IPS-18a (cell line): ENCODE data around the gene SOS1.
"Not testable (repeated sequence)": the region's sequence is repeated elsewhere in the genome, so short reads cannot be mapped to it uniquely, and the experiment has no call there.

Source experiments
- H3K27ac ChIP-seq: one replicate; pipeline ENCODE4 v1.5.1; 2013; ENCODE audit warnings: low read length
- H3K27me3 ChIP-seq: one replicate; pipeline ENCODE4 v1.6.1; 2013; ENCODE audit warnings: mild to moderate bottlenecking, low read length; ENCODE audit not compliant: control insufficient read depth, insufficient read depth
- H3K36me3 ChIP-seq: one replicate; pipeline ENCODE4 v1.6.1; 2013; ENCODE audit warnings: low read depth, low read length; ENCODE audit not compliant: control insufficient read depth
- H3K4me1 ChIP-seq: one replicate; pipeline ENCODE4 v1.6.1; 2013; ENCODE audit warnings: low read depth, low read length; ENCODE audit not compliant: control insufficient read depth
- H3K4me3 ChIP-seq: one replicate; pipeline ENCODE4 v1.5.1; 2013; ENCODE audit warnings: low read length
- H3K9ac ChIP-seq: one replicate; pipeline ENCODE4 v1.6.1; 2013; ENCODE audit warnings: mild to moderate bottlenecking, low read length, moderate library complexity
- H3K9me3 ChIP-seq: one replicate; pipeline ENCODE4 v1.6.1; 2013; ENCODE audit warnings: low read depth, low read length; ENCODE audit not compliant: control insufficient read depth

SOS1 gene

DNA sequence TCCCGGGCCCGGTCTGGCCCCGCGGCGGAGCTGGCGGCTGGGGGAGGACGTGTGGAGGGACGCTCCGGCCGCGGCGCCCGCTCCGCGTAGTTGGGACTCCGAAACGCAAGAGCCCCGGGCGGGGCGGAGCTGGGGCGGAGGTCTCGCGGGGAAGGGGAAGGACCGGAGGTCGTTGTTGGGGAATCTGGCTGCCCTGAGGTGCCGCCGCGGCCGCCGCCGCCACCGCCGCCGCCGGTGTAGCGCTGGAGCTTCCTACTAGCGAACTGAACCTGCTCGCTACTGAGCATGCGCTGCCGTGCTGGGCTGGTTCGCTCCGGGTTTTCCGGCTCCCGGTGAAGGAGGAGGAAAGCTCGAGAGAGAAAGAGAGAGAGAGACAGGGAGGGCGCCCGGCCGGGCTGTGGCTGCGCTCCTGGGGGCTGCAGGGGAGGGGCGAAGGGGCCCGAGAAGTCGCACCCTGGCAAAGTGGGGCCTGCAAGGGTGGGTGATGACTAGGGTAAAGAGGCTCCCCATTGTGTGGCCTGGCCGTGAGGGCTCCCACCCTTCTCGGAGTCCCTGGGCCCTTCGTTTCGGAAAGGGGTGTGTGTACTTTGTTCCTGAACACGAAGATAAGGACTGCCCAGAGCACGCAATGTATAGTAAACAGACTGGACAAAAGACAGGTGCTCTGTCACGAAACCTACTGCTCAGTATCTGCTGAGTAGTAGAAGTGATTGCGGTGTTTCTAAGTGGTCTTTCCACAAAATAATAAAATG lies at the start of gene SOS1:
Gene SOS1 (minus strand): TSS at position 281 of the 752 bp plus-strand sequence. CDS start 629 bp downstream, outside the sequence.
- H3K9ac ChIP-seq: peak within 1 kb of the TSS; percentile 71
- no peaks in the 10 kb centered on the region for H3K9me3 ChIP-seq
- peaks cover 30% of the 10 kb centered on the region for H3K4me1 ChIP-seq
- H3K36me3 ChIP-seq: no peaks in the 10 kb centered on the region
- peak within 1 kb of the TSS; percentile 86 for H3K4me3 ChIP-seq
- H3K27ac ChIP-seq: peak within 1 kb of the TSS; percentile 65
- no peaks in the 10 kb centered on the region for H3K27me3 ChIP-seq

DNA sequence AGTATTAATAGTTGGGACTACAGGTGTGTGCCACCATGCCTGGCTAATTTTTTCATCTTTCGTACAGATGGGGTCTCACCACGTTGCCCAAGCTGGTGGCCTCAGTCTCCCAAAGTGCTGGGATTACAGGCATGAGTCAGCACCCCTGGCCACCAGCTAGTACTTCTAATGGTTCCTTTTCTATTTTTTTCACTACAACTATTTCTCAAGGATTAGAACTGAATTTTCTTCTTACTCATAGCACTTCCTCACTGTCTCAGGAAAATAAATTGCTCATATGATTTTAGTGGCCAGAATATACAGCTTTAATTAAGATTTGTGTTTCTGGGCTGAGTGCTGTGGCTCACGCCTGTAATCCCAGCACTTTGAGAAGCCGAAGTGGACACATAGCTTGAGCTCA lies 43.2 kb upstream of the SOS1 start:
- no peak overlapping the region for H3K27ac ChIP-seq
- H3K9ac ChIP-seq: no peak overlapping the region
- no peaks in the 10 kb centered on the region for H3K36me3 ChIP-seq
- no peaks in the 10 kb centered on the region for H3K27me3 ChIP-seq
- H3K4me1 ChIP-seq: no peaks in the 10 kb centered on the region
- no peak overlapping the region for H3K4me3 ChIP-seq
- H3K9me3 ChIP-seq: no peaks in the 10 kb centered on the region

DNA sequence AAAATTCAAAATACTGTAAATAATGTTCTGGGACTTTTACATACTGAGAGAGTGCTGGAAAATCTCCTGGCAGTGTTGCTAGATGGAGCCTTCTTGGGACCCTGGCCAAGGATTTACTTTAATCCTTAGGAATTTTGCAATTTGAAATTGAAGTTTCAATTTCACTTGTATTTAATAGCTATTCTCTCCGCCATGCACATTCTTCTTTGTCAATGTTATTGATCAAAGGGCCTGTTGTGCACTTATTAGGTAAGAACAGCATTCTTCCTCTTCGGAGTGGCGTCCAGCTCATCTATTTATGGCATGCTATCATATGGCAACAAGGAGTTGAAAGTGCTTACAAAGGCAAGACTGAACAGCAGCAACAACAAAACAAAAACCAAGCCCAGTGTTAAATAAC lies 40.1 kb upstream of the SOS1 start:
- H3K9me3 ChIP-seq: no peaks in the 10 kb centered on the region
- no peak overlapping the region for H3K27ac ChIP-seq
- H3K4me1 ChIP-seq: no peaks in the 10 kb centered on the region
- H3K4me3 ChIP-seq: no peak overlapping the region
- H3K27me3 ChIP-seq: no peaks in the 10 kb centered on the region
- H3K36me3 ChIP-seq: no peaks in the 10 kb centered on the region
- H3K9ac ChIP-seq: no peak overlapping the region

DNA sequence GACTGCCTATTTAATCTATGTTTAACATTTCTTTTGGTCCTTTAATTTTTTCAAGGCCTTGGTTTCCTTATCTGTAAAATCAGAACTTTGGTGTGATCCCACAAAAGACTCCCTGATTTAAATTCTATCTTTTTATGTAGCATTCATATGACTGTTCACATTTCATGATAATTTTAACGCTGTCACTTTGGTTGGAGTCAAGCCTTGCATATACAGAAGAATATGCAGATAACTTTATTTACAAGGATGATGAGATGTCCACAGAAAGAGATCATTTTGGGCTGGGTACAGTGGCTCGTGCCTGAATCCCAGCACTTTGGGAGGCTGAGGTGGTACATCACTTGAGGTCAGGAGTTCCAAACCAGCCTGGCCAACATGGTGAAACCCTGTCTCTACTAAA lies 38.4 kb upstream of the SOS1 start:
- no peak overlapping the region for H3K9ac ChIP-seq
- H3K4me1 ChIP-seq: peaks cover 4% of the 10 kb centered on the region
- H3K27ac ChIP-seq: no peak overlapping the region
- no peaks in the 10 kb centered on the region for H3K36me3 ChIP-seq
- no peaks in the 10 kb centered on the region for H3K27me3 ChIP-seq
- no peaks in the 10 kb centered on the region for H3K9me3 ChIP-seq
- H3K4me3 ChIP-seq: no peak overlapping the region

DNA sequence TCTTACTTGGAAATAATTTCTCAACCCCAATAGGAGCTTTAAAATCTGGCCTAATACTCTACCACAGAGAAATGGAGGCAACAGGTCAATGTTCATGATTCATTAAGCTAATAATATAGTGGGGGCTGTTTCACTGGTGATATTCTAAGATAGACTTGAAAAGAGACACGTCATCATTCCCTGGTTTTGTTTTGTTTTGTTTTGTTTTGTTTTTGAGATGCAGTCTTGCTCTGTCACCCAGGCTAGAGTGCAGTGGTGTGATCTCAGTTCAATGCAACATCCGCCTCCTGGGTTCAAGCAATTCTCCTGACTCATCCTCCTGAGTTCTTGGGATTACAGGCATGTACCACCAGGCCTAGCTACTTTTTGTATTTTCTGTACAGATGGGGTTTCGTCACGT lies 37.5 kb upstream of the SOS1 start:
- Histone ChIP-seq H3K4me3 (no peak overlapping the region), H3K27ac (no peak overlapping the region), H3K27me3 (no peaks in the 10 kb centered on the region)

DNA sequence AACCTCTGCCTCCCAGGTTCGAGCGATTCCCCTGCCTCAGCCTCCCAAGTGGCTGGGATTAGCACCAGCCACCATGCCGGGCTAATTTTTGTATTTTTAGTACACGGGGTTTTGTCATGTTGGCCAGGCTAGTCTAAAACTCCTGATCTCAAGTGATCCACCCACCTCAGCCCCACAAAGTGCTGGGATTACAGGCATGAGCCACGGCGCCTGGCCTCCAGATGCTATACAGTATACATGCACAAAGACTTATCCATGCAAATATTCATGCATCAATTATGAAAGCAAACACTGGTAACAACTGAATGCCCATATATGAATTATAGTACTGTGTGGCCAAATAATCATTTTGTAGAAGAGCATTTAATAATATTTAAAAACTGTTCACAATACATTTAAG lies 36.0 kb upstream of the SOS1 start:
- Histone ChIP-seq H3K36me3 (no peaks in the 10 kb centered on the region), H3K4me1 (peaks cover 4% of the 10 kb centered on the region), H3K9ac (no peak overlapping the region), H3K9me3 (no peaks in the 10 kb centered on the region), H3K27me3 (no peaks in the 10 kb centered on the region), H3K27ac (no peak overlapping the region), H3K4me3 (no peak overlapping the region)

More for the DNA sequence above, 37.5 kb upstream of the SOS1 start:
- Histone ChIP-seq H3K9ac (no peak overlapping the region), H3K4me1 (peaks cover 4% of the 10 kb centered on the region), H3K9me3 (no peaks in the 10 kb centered on the region), H3K36me3 (no peaks in the 10 kb centered on the region)

DNA sequence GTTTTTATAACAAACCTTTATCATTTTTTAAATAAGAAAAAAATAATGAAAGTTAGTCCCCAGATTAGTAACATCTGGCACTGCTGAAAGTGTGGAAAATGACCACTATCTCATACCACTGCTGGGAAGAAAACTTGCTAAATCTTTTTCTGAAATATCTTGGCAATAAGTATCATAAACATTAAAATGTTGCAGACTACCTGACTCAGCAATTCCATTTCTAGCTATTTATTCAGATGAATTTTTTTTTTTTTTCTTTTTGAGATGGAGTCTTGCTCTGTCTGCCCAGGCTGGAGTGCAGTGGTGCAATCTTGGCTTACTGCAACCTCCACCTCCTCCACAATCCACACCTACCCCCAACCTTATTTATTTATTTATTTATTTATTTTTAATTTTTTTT lies 35.3 kb upstream of the SOS1 start:
- Histone ChIP-seq H3K27ac (no peak overlapping the region), H3K4me3 (no peak overlapping the region), H3K9ac (no peak overlapping the region), H3K4me1 (peaks cover 4% of the 10 kb centered on the region), H3K27me3 (no peaks in the 10 kb centered on the region), H3K9me3 (no peaks in the 10 kb centered on the region), H3K36me3 (no peaks in the 10 kb centered on the region)

DNA sequence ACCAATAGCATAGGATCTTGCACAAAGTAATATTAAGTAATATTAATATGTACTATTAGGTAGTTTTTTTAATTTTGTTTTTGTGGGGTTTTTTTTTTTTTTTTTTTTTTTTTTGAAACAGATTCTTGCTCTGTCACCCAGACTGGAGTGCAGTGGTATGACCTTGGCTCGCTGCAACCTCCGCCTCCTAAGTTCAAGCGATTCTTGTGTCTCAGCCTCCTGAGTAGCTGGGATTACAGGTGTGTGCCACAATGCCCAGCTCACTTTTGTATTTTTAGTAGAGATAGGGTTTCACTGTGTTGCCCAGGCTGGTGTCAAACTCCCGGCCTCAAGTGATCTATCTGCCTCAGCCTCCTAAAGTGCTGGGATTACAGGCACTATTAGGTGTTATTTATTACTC lies 34.7 kb upstream of the SOS1 start:
- not testable (repeated sequence) for H3K4me1 ChIP-seq, H3K9ac ChIP-seq, H3K36me3 ChIP-seq, H3K27me3 ChIP-seq, H3K27ac ChIP-seq, H3K4me3 ChIP-seq, H3K9me3 ChIP-seq

DNA sequence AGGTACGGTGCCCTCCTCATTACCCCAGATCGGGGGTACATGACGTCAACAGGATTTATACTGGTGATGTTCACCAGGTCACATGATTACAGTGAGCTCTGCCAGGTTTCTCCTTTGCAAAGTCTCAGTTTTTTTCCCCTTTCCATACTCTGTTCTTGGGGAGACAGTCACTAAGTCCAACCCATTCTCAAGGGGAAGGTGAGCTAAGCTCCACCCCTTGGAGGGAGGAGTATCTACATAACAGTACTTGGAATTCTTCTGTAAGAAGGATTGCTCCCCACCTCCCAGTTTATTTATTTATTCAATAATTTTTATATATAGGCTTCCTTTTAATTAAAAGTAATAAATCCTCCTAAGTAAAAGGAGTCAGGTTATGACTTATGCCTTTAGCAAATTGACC lies 34.1 kb upstream of the SOS1 start:
- H3K4me1 ChIP-seq: peaks cover 4% of the 10 kb centered on the region
- no peak overlapping the region for H3K27ac ChIP-seq
- no peak overlapping the region for H3K9ac ChIP-seq
- H3K36me3 ChIP-seq: no peaks in the 10 kb centered on the region
- H3K27me3 ChIP-seq: no peaks in the 10 kb centered on the region
- H3K9me3 ChIP-seq: no peaks in the 10 kb centered on the region
- H3K4me3 ChIP-seq: no peak overlapping the region

DNA sequence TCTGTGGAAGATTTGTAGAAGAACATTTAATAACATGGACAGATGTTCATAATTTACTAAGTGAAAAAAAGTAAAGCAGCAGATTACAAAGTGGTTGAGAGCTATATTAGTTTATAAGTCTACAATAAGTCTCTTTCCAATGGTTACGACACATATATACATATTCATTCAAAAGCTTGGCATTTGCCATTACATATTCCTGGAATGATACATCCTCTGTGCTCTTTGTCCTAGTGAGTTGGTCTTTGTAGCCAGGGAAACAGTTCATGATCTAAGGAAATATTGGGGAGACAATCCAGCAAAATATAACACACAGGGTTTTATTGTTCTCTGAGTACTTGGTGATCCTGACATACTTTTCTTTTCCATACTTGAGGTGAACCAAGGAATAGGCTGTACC lies 32.5 kb upstream of the SOS1 start:
- H3K4me1 ChIP-seq: peaks cover 4% of the 10 kb centered on the region
- no peak overlapping the region for H3K27ac ChIP-seq
- H3K27me3 ChIP-seq: no peaks in the 10 kb centered on the region
- no peaks in the 10 kb centered on the region for H3K9me3 ChIP-seq
- no peak overlapping the region for H3K9ac ChIP-seq
- no peak overlapping the region for H3K4me3 ChIP-seq
- H3K36me3 ChIP-seq: no peaks in the 10 kb centered on the region

DNA sequence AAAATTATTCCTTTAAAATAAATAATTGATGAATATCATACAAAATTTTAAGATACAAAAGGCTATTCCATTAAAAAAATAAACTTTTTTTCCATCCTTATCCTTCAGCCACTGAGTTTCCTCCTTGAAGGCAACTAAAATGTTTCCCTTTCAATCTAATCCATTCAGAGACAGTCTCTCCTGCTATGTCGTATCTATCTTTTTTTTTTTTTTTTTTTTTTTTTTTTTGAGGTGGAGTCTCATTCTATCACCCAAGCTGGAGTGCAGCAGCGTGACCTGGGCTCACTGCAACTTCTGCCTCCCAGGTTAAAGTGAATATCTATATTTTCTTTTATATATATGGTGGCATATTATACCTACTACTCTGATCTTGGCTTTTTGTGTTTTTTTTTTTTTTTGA lies 31.7 kb upstream of the SOS1 start:
- H3K27ac ChIP-seq: no peak overlapping the region
- no peaks in the 10 kb centered on the region for H3K27me3 ChIP-seq
- H3K9ac ChIP-seq: no peak overlapping the region
- H3K36me3 ChIP-seq: no peaks in the 10 kb centered on the region
- H3K4me1 ChIP-seq: peaks cover 4% of the 10 kb centered on the region
- H3K4me3 ChIP-seq: no peak overlapping the region
- H3K9me3 ChIP-seq: no peaks in the 10 kb centered on the region

DNA sequence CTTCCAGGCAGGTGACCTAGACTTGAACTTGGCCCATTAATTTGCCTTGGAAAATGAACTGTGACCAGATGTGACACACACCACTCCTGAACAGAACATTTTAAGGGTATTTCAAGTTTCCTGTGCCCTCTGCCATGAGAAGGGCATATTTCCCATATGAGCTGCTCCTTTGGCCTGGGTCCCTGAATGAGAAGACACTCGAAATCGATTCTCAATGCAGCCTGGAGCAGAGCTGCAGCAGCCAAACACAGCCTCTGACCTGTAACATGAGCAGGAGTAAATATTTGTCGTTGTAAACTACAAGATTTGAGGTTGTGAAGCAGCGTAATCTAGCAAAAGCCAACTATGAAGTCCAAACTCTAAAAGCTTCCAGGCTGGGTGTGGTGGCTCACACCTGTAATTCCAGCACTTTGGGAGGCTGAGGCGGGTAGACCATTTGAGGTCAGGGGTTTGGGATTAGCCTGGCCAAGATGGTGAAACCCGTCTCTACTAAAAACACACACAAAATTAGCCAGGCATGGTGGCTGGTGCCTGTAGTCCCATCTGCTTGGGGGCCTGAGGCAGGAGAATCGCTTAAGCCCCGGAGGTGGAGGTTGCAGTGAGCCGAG lies 30.1 kb upstream of the SOS1 start:
- H3K4me1 ChIP-seq: peaks cover 4% of the 10 kb centered on the region
- no peak overlapping the region for H3K4me3 ChIP-seq
- H3K27ac ChIP-seq: no peak overlapping the region
- H3K9ac ChIP-seq: no peak overlapping the region
- no peaks in the 10 kb centered on the region for H3K36me3 ChIP-seq
- no peaks in the 10 kb centered on the region for H3K27me3 ChIP-seq
- no peaks in the 10 kb centered on the region for H3K9me3 ChIP-seq
